ENCODE measurements around the gene NR2C2. TPM values are rescaled to one million over a fixed set of nuclear protein-coding genes. Genes with fewer than 3 reads are reported as not detected.

Gene NR2C2
- total and polyA plus RNA-seq, 2 donors (not counting 1 experiment from before 2014, with no cell fraction given), result 22.8 to 96.9 TPM

GRCh38 chr3:14921811-14922705, 25.3 kb upstream of the NR2C2 start:
- Mint-ChIP-seq H3K9me3 (ENCODE audit: insufficient read depth) (no peaks in the 10 kb centered on the region), H3K4me1 (no peaks in the 10 kb centered on the region), H3K27ac (no peak overlapping the region), H3K27me3 (peaks cover 6% of the 10 kb centered on the region), H3K4me3 (no peak overlapping the region)
- Histone ChIP-seq H3K79me2 (ENCODE audit: control insufficient read depth, insufficient read depth, low read length) (no peaks in the 10 kb centered on the region), H3K4me3 (ENCODE audit: control extremely low read depth in 1 of 5, extremely low read depth in 1 of 5, insufficient read depth in 1 of 5, low read depth in 2 of 5, low read length in 4 of 5) (no peak overlapping the region), H3K27ac (ENCODE audit: low read length in 2 of 2) (no peak overlapping the region), H3K4me2 (replicated peaks; ENCODE audit: low read depth, low read length, poor library complexity, severe bottlenecking) (no peak overlapping the region), H3K9ac (ENCODE audit: low read length) (no peak overlapping the region), H3K36me3 (replicated peaks in 1 of 2; ENCODE audit: control extremely low read depth in 1 of 2, control insufficient read depth in 1 of 2, extremely low read depth in 1 of 2, insufficient read depth in 2 of 2, low read length in 1 of 2) (no peaks in the 10 kb centered on the region), H3K27me3 (replicated peaks in 1 of 4; ENCODE audit: control extremely low read depth in 1 of 4, control insufficient read depth in 3 of 4, insufficient read depth in 4 of 4, low read length in 3 of 4) (no peaks in the 10 kb centered on the region), H2AFZ (ENCODE audit: insufficient read depth, low read depth, low read length, poor library complexity, severe bottlenecking) (no peak overlapping the region), H3K9me3 (ENCODE audit: control extremely low read depth in 1 of 3, control insufficient read depth in 2 of 3, insufficient read depth in 1 of 3, low read length in 2 of 3) (peaks cover 0 to 6% (median 0%) of the 10 kb centered on the region in 3 donors), H3K4me1 (ENCODE audit: control insufficient read depth in 2 of 2, insufficient read depth in 2 of 2, low read length in 2 of 2) (peaks cover 0 to 6% of the 10 kb centered on the region in 2 donors), H4K20me1 (ENCODE audit: control insufficient read depth, insufficient read depth, low read length, poor library complexity, severe bottlenecking) (no peaks in the 10 kb centered on the region)
- POLR2A ChIA-PET, result no interaction called here
- CTCF ChIA-PET, result interaction anchor here (0.7 to 3.7 kb wide), 35 partner anchors 10 to 1267 kb away, joined by 3 to 35 read pairs (median 4); partner anchors contain the start of genes C3orf20, CCDC174 and NR2C2
- 90% methylated on average over 19 of the region's 21 CpGs for WGBS (ENCODE audit: insufficient coverage)
- TF ChIP-seq, protein P1, sequence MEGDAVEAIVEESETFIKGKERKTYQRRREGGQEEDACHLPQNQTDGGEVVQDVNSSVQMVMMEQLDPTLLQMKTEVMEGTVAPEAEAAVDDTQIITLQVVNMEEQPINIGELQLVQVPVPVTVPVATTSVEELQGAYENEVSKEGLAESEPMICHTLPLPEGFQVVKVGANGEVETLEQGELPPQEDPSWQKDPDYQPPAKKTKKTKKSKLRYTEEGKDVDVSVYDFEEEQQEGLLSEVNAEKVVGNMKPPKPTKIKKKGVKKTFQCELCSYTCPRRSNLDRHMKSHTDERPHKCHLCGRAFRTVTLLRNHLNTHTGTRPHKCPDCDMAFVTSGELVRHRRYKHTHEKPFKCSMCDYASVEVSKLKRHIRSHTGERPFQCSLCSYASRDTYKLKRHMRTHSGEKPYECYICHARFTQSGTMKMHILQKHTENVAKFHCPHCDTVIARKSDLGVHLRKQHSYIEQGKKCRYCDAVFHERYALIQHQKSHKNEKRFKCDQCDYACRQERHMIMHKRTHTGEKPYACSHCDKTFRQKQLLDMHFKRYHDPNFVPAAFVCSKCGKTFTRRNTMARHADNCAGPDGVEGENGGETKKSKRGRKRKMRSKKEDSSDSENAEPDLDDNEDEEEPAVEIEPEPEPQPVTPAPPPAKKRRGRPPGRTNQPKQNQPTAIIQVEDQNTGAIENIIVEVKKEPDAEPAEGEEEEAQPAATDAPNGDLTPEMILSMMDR (IDR thresholded peaks at IDR 0.05), result no peak
- no peak for TF ChIP-seq EZH2 (IDR thresholded peaks at IDR 0.05; ENCODE audit: borderline replicate concordance, insufficient read depth, low read depth, low read length, poor library complexity, severe bottlenecking)
- no peak for DNase-seq
- ATAC-seq (ENCODE audit: low read depth), result no peak
- intact Hi-C loops (cut with micrococcal nuclease), result loop anchor here (2.0 to 10.0 kb wide), 3 partner anchors 413 to 1265 kb away; no protein-coding TSS in a partner anchor

- Mint-ChIP-seq H3K4me1 (no peaks in the 10 kb centered on the region), H3K27ac (no peak overlapping the region), H3K27me3 (peaks cover 3% of the 10 kb centered on the region), H3K9me3 (ENCODE audit: insufficient read depth) (no peaks in the 10 kb centered on the region), H3K4me3 (no peak overlapping the region)
- no peak for ATAC-seq (ENCODE audit: low read depth)
- intact Hi-C loops (cut with micrococcal nuclease), result loop anchor here (5.0 to 10.0 kb wide), 2 partner anchors 482 to 1266 kb away; no protein-coding TSS in a partner anchor
- Histone ChIP-seq H3K4me2 (replicated peaks; ENCODE audit: low read depth, low read length, poor library complexity, severe bottlenecking) (no peak overlapping the region), H3K27me3 (replicated peaks in 1 of 4; ENCODE audit: control extremely low read depth in 1 of 4, control insufficient read depth in 3 of 4, insufficient read depth in 4 of 4, low read length in 3 of 4) (no peaks in the 10 kb centered on the region), H4K20me1 (ENCODE audit: control insufficient read depth, insufficient read depth, low read length, poor library complexity, severe bottlenecking) (no peaks in the 10 kb centered on the region), H2AFZ (ENCODE audit: insufficient read depth, low read depth, low read length, poor library complexity, severe bottlenecking) (no peak overlapping the region), H3K79me2 (ENCODE audit: control insufficient read depth, insufficient read depth, low read length) (no peaks in the 10 kb centered on the region), H3K27ac (ENCODE audit: low read length in 2 of 2) (no peak overlapping the region), H3K9ac (ENCODE audit: low read length) (no peak overlapping the region), H3K4me3 (ENCODE audit: control extremely low read depth in 1 of 5, extremely low read depth in 1 of 5, insufficient read depth in 1 of 5, low read depth in 2 of 5, low read length in 4 of 5) (no peak overlapping the region), H3K36me3 (replicated peaks in 1 of 2; ENCODE audit: control extremely low read depth in 1 of 2, control insufficient read depth in 1 of 2, extremely low read depth in 1 of 2, insufficient read depth in 2 of 2, low read length in 1 of 2) (no peaks in the 10 kb centered on the region), H3K9me3 (ENCODE audit: control extremely low read depth in 1 of 3, control insufficient read depth in 2 of 3, insufficient read depth in 1 of 3, low read length in 2 of 3) (peaks cover 0 to 6% (median 0%) of the 10 kb centered on the region in 3 donors), H3K4me1 (ENCODE audit: control insufficient read depth in 2 of 2, insufficient read depth in 2 of 2, low read length in 2 of 2) (peaks cover 0 to 6% of the 10 kb centered on the region in 2 donors)
- POLR2A ChIA-PET, result no interaction called here
- TF ChIP-seq, protein P1 (IDR thresholded peaks at IDR 0.05), result no peak
- TF ChIP-seq EZH2 (IDR thresholded peaks at IDR 0.05; ENCODE audit: borderline replicate concordance, insufficient read depth, low read depth, low read length, poor library complexity, severe bottlenecking), result no peak
- no peak for DNase-seq
- WGBS (ENCODE audit: insufficient coverage), result 96% methylated on average over 13 of the region's 13 CpGs
- CTCF ChIA-PET, result interaction anchor here (0.6 to 2.1 kb wide), 6 partner anchors 9 to 291 kb away, joined by 3 to 9 read pairs (median 4); partner anchors contain the start of gene NR2C2
Measured at GRCh38 chr3:14922863-14923262, 24.5 kb upstream of the NR2C2 start.

All from B cell (primary cell).